ENCODE results near the gene EXOC4.

EXOC4 gene

DNA sequence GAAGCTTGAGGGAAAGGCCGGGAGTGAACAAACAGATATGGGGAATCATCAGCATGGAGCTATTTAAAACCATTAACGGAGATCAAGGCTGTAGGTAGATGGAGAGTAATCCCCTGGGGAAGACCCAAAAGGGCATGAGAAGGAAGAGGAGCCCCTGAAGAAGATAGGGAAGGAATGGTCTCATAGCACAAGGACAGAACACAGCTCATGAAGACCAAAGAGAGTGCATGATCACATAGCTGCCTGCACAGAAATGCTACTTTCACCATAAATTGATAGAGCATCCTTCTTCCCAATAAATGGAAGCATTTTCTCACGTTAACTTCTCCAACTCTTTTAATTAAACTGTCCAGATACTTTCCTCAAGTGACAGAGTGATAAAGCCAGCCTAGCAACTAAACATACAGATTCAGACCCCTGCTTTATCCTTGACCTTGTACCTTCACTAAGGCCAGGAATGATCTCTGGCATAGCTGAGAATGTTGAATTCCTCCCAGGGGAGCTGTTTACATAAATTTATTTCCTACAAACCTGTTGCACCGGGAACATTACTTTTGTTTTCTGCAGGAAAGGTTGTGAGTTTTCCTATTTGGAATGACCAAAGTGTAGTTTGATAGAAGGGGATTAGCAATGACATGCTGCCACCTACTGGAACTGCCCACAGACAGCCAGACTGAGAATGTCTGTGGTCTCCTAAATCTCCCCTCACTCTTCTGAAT, 763.5 kb downstream of the EXOC4 start:
- WGBS, 2 experiments = 68 to 79% methylated on average over 4 of the region's 4 CpGs
- no peaks in the 10 kb centered on the region for H3K4me1 ChIP-seq (ENCODE audit: control insufficient read depth, insufficient read depth, low read length)

DNA sequence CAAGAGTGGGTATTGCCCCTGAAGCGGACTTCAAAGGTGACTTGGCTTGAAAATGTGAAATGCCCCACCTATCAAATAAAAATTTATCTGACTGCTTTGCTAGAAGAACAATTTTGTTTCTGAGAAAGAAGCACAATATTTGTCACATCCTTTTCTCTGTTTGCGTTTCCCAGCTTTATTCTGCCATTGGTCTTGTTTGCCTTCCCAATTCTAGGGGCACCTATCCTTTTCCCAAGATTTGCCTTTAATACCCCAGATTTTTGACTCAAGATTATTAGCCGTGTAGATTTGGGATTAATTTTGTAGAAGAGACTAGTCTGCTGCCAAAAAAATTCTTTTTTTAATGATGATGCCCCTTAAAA, 764.0 kb downstream of the EXOC4 start:
- Histone ChIP-seq H3K4me3 (ENCODE audit: insufficient read depth, low read depth, low read length) (no peak overlapping the region), H3K9me3 (ENCODE audit: control insufficient read depth, low read length) (no peaks in the 10 kb centered on the region), H3K4me1 (ENCODE audit: control insufficient read depth, insufficient read depth, low read length) (no peaks in the 10 kb centered on the region), H3K36me3 (ENCODE audit: control insufficient read depth, insufficient read depth, low read length) (no peaks in the 10 kb centered on the region), H3K27me3 (ENCODE audit: control insufficient read depth, insufficient read depth, low read length, poor library complexity, severe bottlenecking) (no peaks in the 10 kb centered on the region), H3K27ac (ENCODE audit: insufficient read depth, low read depth, low read length, poor library complexity, severe bottlenecking) (no peak overlapping the region)
- 86 to 93% methylated on average over 2 to 3 of the region's 3 CpGs for WGBS, 2 experiments

More for the DNA sequence above, 763.5 kb downstream of the EXOC4 start:
- H3K9me3 ChIP-seq (ENCODE audit: control insufficient read depth, low read length) = no peaks in the 10 kb centered on the region
- no peak overlapping the region for H3K27ac ChIP-seq (ENCODE audit: insufficient read depth, low read depth, low read length, poor library complexity, severe bottlenecking)
- H3K4me3 ChIP-seq (ENCODE audit: insufficient read depth, low read depth, low read length) = no peak overlapping the region
- no peaks in the 10 kb centered on the region for H3K27me3 ChIP-seq (ENCODE audit: control insufficient read depth, insufficient read depth, low read length, poor library complexity, severe bottlenecking)
- no peaks in the 10 kb centered on the region for H3K36me3 ChIP-seq (ENCODE audit: control insufficient read depth, insufficient read depth, low read length)

DNA sequence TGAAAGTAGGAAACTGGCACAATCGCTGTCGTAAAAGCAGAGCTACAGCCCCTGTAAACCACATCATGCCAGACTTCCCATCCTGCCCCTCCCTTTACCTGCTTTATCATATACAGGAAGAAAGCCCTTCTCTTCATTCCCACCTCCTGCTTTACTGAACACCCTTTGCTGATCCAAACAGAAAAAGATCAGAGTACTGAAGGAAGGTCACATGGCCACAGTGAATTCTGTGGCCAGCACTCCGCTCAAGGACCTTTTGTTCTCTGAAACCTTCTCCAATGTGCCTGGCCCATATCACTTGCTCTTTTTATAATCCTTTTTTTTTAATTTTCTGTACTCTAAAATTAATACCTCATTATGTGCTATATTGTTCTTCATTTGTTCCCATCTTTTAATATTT, 765.4 kb downstream of the EXOC4 start:
- Histone ChIP-seq H3K4me1 (ENCODE audit: control insufficient read depth, insufficient read depth, low read length) (no peaks in the 10 kb centered on the region), H3K27me3 (ENCODE audit: control insufficient read depth, insufficient read depth, low read length, poor library complexity, severe bottlenecking) (no peaks in the 10 kb centered on the region), H3K27ac (ENCODE audit: insufficient read depth, low read depth, low read length, poor library complexity, severe bottlenecking) (no peak overlapping the region), H3K9me3 (ENCODE audit: control insufficient read depth, low read length) (no peaks in the 10 kb centered on the region), H3K36me3 (ENCODE audit: control insufficient read depth, insufficient read depth, low read length) (no peaks in the 10 kb centered on the region), H3K4me3 (ENCODE audit: insufficient read depth, low read depth, low read length) (no peak overlapping the region)
- 84 to 90% methylated on average over 3 of the region's 3 CpGs for WGBS, 2 experiments

DNA sequence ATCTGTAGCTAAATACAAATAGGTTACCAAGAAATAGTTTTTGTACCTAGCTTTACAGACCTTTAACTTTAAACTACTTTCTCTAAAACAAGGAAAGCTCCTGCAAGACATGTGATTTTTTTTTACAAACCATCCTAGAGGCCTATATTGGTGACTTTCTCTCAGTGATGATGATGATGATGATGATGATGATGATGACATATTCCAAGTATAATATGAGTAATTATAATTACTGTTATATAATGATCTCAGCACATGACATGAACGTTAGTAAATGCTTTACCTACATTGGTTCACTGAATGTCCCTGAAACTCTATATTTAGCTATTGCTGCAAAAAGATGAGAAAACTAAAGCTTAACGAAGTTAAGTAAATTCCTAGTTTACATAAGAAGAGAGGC, 766.4 kb downstream of the EXOC4 start:
- no peaks in the 10 kb centered on the region for H3K9me3 ChIP-seq (ENCODE audit: control insufficient read depth, low read length)
- H3K4me1 ChIP-seq (ENCODE audit: control insufficient read depth, insufficient read depth, low read length) = no peaks in the 10 kb centered on the region
- H3K36me3 ChIP-seq (ENCODE audit: control insufficient read depth, insufficient read depth, low read length) = no peaks in the 10 kb centered on the region
- no peak overlapping the region for H3K4me3 ChIP-seq (ENCODE audit: insufficient read depth, low read depth, low read length)
- H3K27ac ChIP-seq (ENCODE audit: insufficient read depth, low read depth, low read length, poor library complexity, severe bottlenecking) = no peak overlapping the region
- WGBS, 2 experiments = 100% methylated on average over 1 of the region's 2 CpGs
- H3K27me3 ChIP-seq (ENCODE audit: control insufficient read depth, insufficient read depth, low read length, poor library complexity, severe bottlenecking) = no peaks in the 10 kb centered on the region

DNA sequence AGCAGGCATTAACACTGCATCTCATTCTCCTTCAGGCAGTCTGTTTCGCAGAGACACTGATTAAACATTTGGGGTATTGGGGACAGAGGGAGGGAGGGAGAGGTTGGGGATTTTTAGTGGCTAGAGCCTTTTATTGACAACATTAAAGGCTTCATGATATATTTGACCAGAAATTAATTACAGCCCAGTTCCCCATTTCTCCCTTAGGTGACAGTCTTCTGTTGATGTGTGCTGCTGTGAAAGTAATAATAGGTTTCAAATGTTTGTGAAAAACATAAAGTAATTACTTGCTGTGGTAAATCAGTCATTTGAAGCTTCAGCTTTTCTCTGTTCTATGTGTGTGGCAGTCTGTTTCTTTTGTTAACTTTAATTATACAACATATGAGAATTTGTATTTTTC, 769.0 kb downstream of the EXOC4 start:
- Histone ChIP-seq H3K27ac (ENCODE audit: insufficient read depth, low read depth, low read length, poor library complexity, severe bottlenecking) (no peak overlapping the region), H3K36me3 (ENCODE audit: control insufficient read depth, insufficient read depth, low read length) (no peaks in the 10 kb centered on the region), H3K4me1 (ENCODE audit: control insufficient read depth, insufficient read depth, low read length) (no peaks in the 10 kb centered on the region), H3K27me3 (ENCODE audit: control insufficient read depth, insufficient read depth, low read length, poor library complexity, severe bottlenecking) (no peaks in the 10 kb centered on the region), H3K9me3 (ENCODE audit: control insufficient read depth, low read length) (no peaks in the 10 kb centered on the region), H3K4me3 (ENCODE audit: insufficient read depth, low read depth, low read length) (no peak overlapping the region)
- WGBS, 2 experiments = no CpG with 5 or more reads among the region's 1 CpG

DNA sequence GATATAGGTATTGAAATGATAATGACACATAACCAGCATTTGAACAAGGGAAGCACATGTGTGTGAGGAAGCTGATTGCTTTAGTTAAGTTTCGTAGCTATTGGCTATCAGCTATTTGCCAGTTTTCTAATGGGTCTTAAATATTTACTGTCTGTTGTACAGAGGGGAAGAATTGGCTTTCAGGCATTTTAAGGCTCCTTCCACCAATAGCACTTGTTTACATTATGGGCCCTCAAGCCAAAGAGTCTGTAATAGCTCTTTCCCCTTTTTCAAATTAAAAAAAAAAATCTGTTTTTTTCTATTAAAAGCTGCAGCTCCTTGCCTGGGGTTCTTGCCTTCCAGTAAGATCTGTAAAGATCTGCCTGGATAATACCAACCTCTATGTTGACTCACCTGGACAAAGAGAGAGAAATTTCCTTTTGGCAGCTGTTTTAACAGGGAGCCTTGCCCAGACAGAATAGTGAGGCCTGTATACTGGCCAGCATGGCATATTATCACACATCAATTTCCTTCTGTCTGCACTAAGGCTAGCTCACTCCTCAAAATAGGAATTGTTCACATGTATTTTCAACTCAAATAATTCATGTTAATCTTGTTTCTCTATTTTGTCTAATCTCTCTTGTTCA, 769.5 kb downstream of the EXOC4 start:
- no peaks in the 10 kb centered on the region for H3K9me3 ChIP-seq (ENCODE audit: control insufficient read depth, low read length)
- no peak overlapping the region for H3K27ac ChIP-seq (ENCODE audit: insufficient read depth, low read depth, low read length, poor library complexity, severe bottlenecking)
- H3K4me3 ChIP-seq (ENCODE audit: insufficient read depth, low read depth, low read length) = no peak overlapping the region
- H3K36me3 ChIP-seq (ENCODE audit: control insufficient read depth, insufficient read depth, low read length) = no peaks in the 10 kb centered on the region
- 91 to 100% methylated on average over 1 of the region's 1 CpG for WGBS, 2 experiments
- no peaks in the 10 kb centered on the region for H3K4me1 ChIP-seq (ENCODE audit: control insufficient read depth, insufficient read depth, low read length)
- H3K27me3 ChIP-seq (ENCODE audit: control insufficient read depth, insufficient read depth, low read length, poor library complexity, severe bottlenecking) = no peaks in the 10 kb centered on the region

DNA sequence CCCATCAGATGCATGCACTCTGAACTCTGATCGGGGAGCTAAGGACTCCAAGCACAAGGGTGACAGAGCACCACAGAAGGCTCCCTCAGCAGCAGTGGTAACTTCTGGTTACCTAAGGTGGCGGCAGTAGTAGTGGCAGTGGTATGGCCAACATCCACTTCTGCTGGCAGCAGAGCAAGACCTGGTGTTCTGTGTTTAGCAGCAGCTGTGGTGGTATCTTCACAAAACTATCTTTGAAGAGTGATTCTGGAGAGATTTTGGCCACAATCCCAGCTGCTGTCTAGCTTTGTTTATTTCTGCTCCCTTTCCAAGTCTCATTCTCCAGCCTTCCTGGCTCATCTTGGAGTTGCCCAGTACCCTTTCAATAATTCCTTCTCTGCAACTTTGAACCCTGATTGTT, 771.9 kb downstream of the EXOC4 start:
- Histone ChIP-seq H3K27me3 (ENCODE audit: control insufficient read depth, insufficient read depth, low read length, poor library complexity, severe bottlenecking) (no peaks in the 10 kb centered on the region), H3K4me3 (ENCODE audit: insufficient read depth, low read depth, low read length) (no peak overlapping the region), H3K27ac (ENCODE audit: insufficient read depth, low read depth, low read length, poor library complexity, severe bottlenecking) (no peak overlapping the region), H3K4me1 (ENCODE audit: control insufficient read depth, insufficient read depth, low read length) (no peaks in the 10 kb centered on the region), H3K9me3 (ENCODE audit: control insufficient read depth, low read length) (no peaks in the 10 kb centered on the region), H3K36me3 (ENCODE audit: control insufficient read depth, insufficient read depth, low read length) (no peaks in the 10 kb centered on the region)
- WGBS, 2 experiments = 92 to 98% methylated on average over 2 of the region's 2 CpGs

DNA sequence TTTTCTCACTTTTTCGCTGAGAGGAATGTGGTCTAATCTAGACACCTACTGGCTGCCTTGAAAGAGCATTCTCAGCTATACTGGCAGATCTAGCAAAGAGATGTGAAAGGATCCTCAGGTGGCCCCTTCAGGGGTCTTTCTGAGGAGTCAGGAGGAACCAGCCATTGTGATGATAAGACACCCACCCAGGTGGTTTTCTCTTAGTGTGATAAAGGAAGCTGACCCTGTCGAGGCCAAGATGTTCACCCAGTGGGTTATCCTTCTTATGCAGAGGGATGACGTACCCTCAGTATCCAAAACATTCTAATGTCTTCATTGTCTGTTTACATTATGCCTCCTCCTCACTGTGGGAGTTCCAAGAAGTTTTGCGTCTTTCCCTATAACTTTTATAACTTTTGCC, 776.0 kb downstream of the EXOC4 start:
- 16 to 29% methylated on average over 4 of the region's 4 CpGs for WGBS, 2 experiments
- no peaks in the 10 kb centered on the region for H3K27me3 ChIP-seq (ENCODE audit: control insufficient read depth, insufficient read depth, low read length, poor library complexity, severe bottlenecking)
- no peaks in the 10 kb centered on the region for H3K36me3 ChIP-seq (ENCODE audit: control insufficient read depth, insufficient read depth, low read length)
- H3K9me3 ChIP-seq (ENCODE audit: control insufficient read depth, low read length) = no peaks in the 10 kb centered on the region
- H3K4me3 ChIP-seq (ENCODE audit: insufficient read depth, low read depth, low read length) = no peak overlapping the region
- no peak overlapping the region for H3K27ac ChIP-seq (ENCODE audit: insufficient read depth, low read depth, low read length, poor library complexity, severe bottlenecking)
- H3K4me1 ChIP-seq (ENCODE audit: control insufficient read depth, insufficient read depth, low read length) = no peaks in the 10 kb centered on the region

DNA sequence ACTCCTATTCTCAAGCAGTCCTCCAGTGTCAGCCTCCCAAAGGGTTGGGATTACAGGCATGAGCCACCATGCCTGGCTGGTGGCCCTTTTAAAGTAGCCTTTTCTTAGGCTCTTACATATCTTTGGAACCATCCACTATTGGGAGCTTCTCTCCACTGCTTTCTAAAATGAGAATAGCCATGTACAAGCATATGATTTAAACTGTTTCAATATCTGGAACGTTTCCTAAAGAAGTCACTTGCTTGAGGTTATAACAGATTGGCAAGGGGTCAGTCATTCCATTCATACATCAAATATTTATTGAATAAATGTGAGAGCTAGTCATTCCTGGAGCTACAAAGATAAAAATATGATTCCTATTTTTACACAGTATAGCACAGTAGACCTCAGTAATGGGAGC, 776.9 kb downstream of the EXOC4 start:
- no peaks in the 10 kb centered on the region for H3K27me3 ChIP-seq (ENCODE audit: control insufficient read depth, insufficient read depth, low read length, poor library complexity, severe bottlenecking)
- no peak overlapping the region for H3K4me3 ChIP-seq (ENCODE audit: insufficient read depth, low read depth, low read length)
- no peaks in the 10 kb centered on the region for H3K9me3 ChIP-seq (ENCODE audit: control insufficient read depth, low read length)
- no peaks in the 10 kb centered on the region for H3K4me1 ChIP-seq (ENCODE audit: control insufficient read depth, insufficient read depth, low read length)
- H3K36me3 ChIP-seq (ENCODE audit: control insufficient read depth, insufficient read depth, low read length) = no peaks in the 10 kb centered on the region
- H3K27ac ChIP-seq (ENCODE audit: insufficient read depth, low read depth, low read length, poor library complexity, severe bottlenecking) = no peak overlapping the region
- WGBS, 2 experiments = 100% methylated on average over 1 of the region's 1 CpG

DNA sequence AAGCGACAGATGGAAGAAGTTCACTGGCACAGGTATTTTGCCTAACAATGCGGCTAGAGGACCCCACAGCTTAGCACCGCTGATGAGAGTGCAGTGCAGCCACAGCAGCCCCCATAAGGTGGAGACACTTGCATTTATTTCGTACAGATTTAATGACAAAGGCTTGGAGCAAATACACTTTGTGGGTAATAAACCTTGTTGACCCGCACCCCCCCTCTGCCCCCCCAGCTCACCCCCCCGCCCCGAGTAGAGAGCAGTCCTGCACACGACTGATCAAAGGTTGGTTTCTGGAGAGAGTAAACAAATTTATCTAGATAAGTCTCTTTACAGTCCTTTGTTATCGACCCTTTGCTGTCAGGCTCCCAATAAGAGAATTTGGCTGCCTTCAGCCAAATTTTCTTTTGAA, 777.6 kb downstream of the EXOC4 start:
- no peak overlapping the region for H3K4me3 ChIP-seq (ENCODE audit: insufficient read depth, low read depth, low read length)
- H3K27ac ChIP-seq (ENCODE audit: insufficient read depth, low read depth, low read length, poor library complexity, severe bottlenecking) = no peak overlapping the region
- H3K27me3 ChIP-seq (ENCODE audit: control insufficient read depth, insufficient read depth, low read length, poor library complexity, severe bottlenecking) = no peaks in the 10 kb centered on the region
- 92% methylated on average over 6 of the region's 9 CpGs for WGBS, 2 experiments
- H3K4me1 ChIP-seq (ENCODE audit: control insufficient read depth, insufficient read depth, low read length) = no peaks in the 10 kb centered on the region
- no peaks in the 10 kb centered on the region for H3K36me3 ChIP-seq (ENCODE audit: control insufficient read depth, insufficient read depth, low read length)
- H3K9me3 ChIP-seq (ENCODE audit: control insufficient read depth, low read length) = no peaks in the 10 kb centered on the region
